H1 (cell line): Measurements from ENCODE around the gene PNLDC1. TPM values are rescaled to one million over a fixed set of nuclear protein-coding genes. Genes with fewer than 3 reads are reported as not detected.
"Not testable (repeated sequence)": the region's sequence is repeated elsewhere in the genome, so short reads cannot be mapped to it uniquely, and the experiment has no call there.

Experiments used
- CTCF ChIA-PET: fragments of 300-600 bp; sonication (Branson Sonifier 250); formaldehyde crosslinking; loops from one replicate; lab custom pipeline; 2021; ENCODE audit not compliant: partially characterized antibody; lab: Charles Lee
- POLR2A ChIA-PET: fragments of 300-600 bp; sonication (Branson Sonifier 250); formaldehyde crosslinking; loops from one replicate; lab custom pipeline; 2021; ENCODE audit warnings: inconsistent platforms; ENCODE audit not compliant: partially characterized antibody; lab: Charles Lee
- DNase-seq, 2 experiments: peaks; one replicate each; pipeline versions ENCODE4 v3.0.0 to v3.0.0-alpha.2; 2010 to 2022; ENCODE audit warnings: low spot score in 2 of 2, low read depth in 1 of 2, mixed read lengths in 1 of 2
- FAIRE-seq: peaks from 2 replicates; lab custom pipeline; 2011; peaks lifted over from hg19 to GRCh38; lab: Jason Lieb, UNC
- H2AFZ ChIP-seq: 2 replicates; pipeline ENCODE4 v1.8.1; 2012; ENCODE audit warnings: low read length, inconsistent platforms
- H2AK5ac ChIP-seq: 2 replicates; pipeline ENCODE4 v1.6.1; 2013; ENCODE audit warnings: low read depth, low read length
- H2BK120ac ChIP-seq: replicated peaks from 2 replicates; pipeline ENCODE3; 2013; ENCODE audit warnings: low read depth, low read length, inconsistent platforms
- H2BK12ac ChIP-seq: 2 replicates; pipeline ENCODE4 v1.6.1; 2013; ENCODE audit warnings: low read depth, low read length
- H2BK15ac ChIP-seq: 2 replicates; pipeline ENCODE4 v1.6.1; 2013; ENCODE audit warnings: low read length
- H2BK20ac ChIP-seq: 2 replicates; pipeline ENCODE4 v1.6.1; 2013; ENCODE audit warnings: low read length
- H2BK5ac ChIP-seq: 2 replicates; pipeline ENCODE4 v1.6.1; 2013; ENCODE audit warnings: low read depth, low read length
- H3K14ac ChIP-seq: 2 replicates; pipeline ENCODE4 v1.6.1; 2013; ENCODE audit warnings: inconsistent platforms; ENCODE audit not compliant: insufficient read length
- H3K18ac ChIP-seq: 2 replicates; pipeline ENCODE4 v1.6.1; 2013; ENCODE audit warnings: low read length; ENCODE audit errors: extremely low read depth
- H3K23ac ChIP-seq: 2 replicates; pipeline ENCODE4 v1.6.1; 2013; ENCODE audit warnings: inconsistent platforms; ENCODE audit not compliant: insufficient read length
- H3K23me2 ChIP-seq: 2 replicates; pipeline ENCODE4 v1.6.1; 2013; ENCODE audit warnings: low read depth, low read length
- H3K27ac ChIP-seq: 2 replicates; pipeline ENCODE4 v1.6.1; 2011; ENCODE audit warnings: low read depth, low read length, inconsistent platforms
- H3K27me3 ChIP-seq, 4 experiments: replicated peaks in 1 of 4; 1 replicate in 1 of 4; 2 replicates in 3 of 4; pipeline versions ENCODE4 v1.6.1 to v1.8.1; 2011 to 2013; ENCODE audit warnings: low read length in 3 of 4, mild to moderate bottlenecking in 3 of 4, inconsistent platforms in 2 of 4, mixed read lengths in 2 of 4, moderate library complexity in 1 of 4; ENCODE audit not compliant: control insufficient read depth in 3 of 4, insufficient read depth in 3 of 4; ENCODE audit errors: extremely low read depth in 1 of 4
- H3K36me3 ChIP-seq, 4 experiments: 2 replicates each; pipeline versions ENCODE4 v1.6.1 to v1.8.1; 2011 to 2013; ENCODE audit warnings: mild to moderate bottlenecking in 4 of 4, low read length in 3 of 4, moderate library complexity in 2 of 4, control low read depth in 1 of 4, inconsistent platforms in 1 of 4; ENCODE audit not compliant: insufficient read depth in 4 of 4, control insufficient read depth in 2 of 4
- H3K4ac ChIP-seq: replicated peaks from 2 replicates; pipeline ENCODE3; 2013; ENCODE audit warnings: low read length, low read depth, mixed read lengths, inconsistent platforms; ENCODE audit not compliant: insufficient read length
- H3K4me1 ChIP-seq, 4 experiments: replicated peaks in 1 of 4; 1 replicate in 1 of 4; 2 replicates in 3 of 4; pipeline versions ENCODE4 v1.6.1 to v1.8.1; 2011 to 2013; ENCODE audit warnings: low read length in 3 of 4, inconsistent platforms in 2 of 4, mixed read lengths in 1 of 4; ENCODE audit not compliant: insufficient read depth in 4 of 4, control insufficient read depth in 3 of 4
- H3K4me2 ChIP-seq, 2 experiments: 2 replicates each; pipeline versions ENCODE4 v1.6.1 to v1.8.1; 2011 to 2013; ENCODE audit warnings: low read depth in 2 of 2, low read length in 2 of 2, control low read depth in 1 of 2, inconsistent platforms in 1 of 2, mild to moderate bottlenecking in 1 of 2; ENCODE audit not compliant: insufficient read depth in 1 of 2
- H3K4me3 ChIP-seq, 4 experiments: fragments of 200-600, 300-600 bp in 1 of 4; sonication (generic), shearing (Covaris generic), sonication (Bioruptor Twin) in 1 of 4; 2 replicates each; pipeline versions ENCODE4 v1.5.1 to v1.8.1; 2011 to 2016; ENCODE audit warnings: low read length in 4 of 4, low read depth in 3 of 4, control low read depth in 2 of 4, inconsistent platforms in 2 of 4, mild to moderate bottlenecking in 2 of 4, mixed read lengths in 1 of 4, moderate library complexity in 1 of 4; ENCODE audit not compliant: insufficient read depth in 2 of 4; ENCODE audit errors: extremely low read depth in 1 of 4
- H3K56ac ChIP-seq: replicated peaks from 2 replicates; pipeline ENCODE3; 2013; ENCODE audit warnings: low read depth, mild to moderate bottlenecking, mixed read lengths, low read length, inconsistent platforms; ENCODE audit not compliant: insufficient read length
- H3K79me1 ChIP-seq: 2 replicates; pipeline ENCODE4 v1.6.1; 2013; ENCODE audit warnings: low read depth, low read length, control low read depth
- H3K79me2 ChIP-seq, 2 experiments: 2 replicates each; pipeline versions ENCODE4 v1.6.1 to v1.8.1; 2012 to 2013; ENCODE audit warnings: low read length in 2 of 2, mild to moderate bottlenecking in 2 of 2, inconsistent platforms in 1 of 2; ENCODE audit not compliant: insufficient read depth in 2 of 2, control insufficient read depth in 1 of 2
- H3K9ac ChIP-seq, 4 experiments: replicated peaks in 1 of 4; 1 replicate in 1 of 4; 2 replicates in 3 of 4; pipeline versions ENCODE4 v1.6.1 to v1.8.1; 2011 to 2013; ENCODE audit warnings: low read depth in 3 of 4, low read length in 3 of 4, control low read depth in 2 of 4, mild to moderate bottlenecking in 2 of 4, moderate library complexity in 2 of 4, inconsistent platforms in 1 of 4; ENCODE audit errors: extremely low read depth in 1 of 4
- H3K9me3 ChIP-seq, 2 experiments: 2 replicates each; pipeline versions ENCODE4 v1.6.1 to v1.8.1; 2012 to 2013; ENCODE audit warnings: mild to moderate bottlenecking in 2 of 2, moderate library complexity in 2 of 2, control low read depth in 1 of 2, inconsistent platforms in 1 of 2, low read depth in 1 of 2, low read length in 1 of 2, mixed read lengths in 1 of 2; ENCODE audit not compliant: insufficient read depth in 2 of 2
- H4K20me1 ChIP-seq, 2 experiments: replicated peaks in 1 of 2; 2 replicates each; pipeline versions ENCODE3 to v1.8.1; 2011 to 2013; ENCODE audit warnings: inconsistent platforms in 2 of 2, low read length in 2 of 2, mild to moderate bottlenecking in 1 of 2; ENCODE audit not compliant: insufficient read depth in 2 of 2, control insufficient read depth in 1 of 2
- H4K5ac ChIP-seq: 2 replicates; pipeline ENCODE4 v1.6.1; 2013; ENCODE audit warnings: low read length, low read depth, mixed read lengths, inconsistent platforms; ENCODE audit not compliant: insufficient read length
- H4K8ac ChIP-seq: 2 replicates; pipeline ENCODE4 v1.8.0; 2013; ENCODE audit warnings: mild to moderate bottlenecking, moderate library complexity, low read length, inconsistent platforms; ENCODE audit not compliant: insufficient read depth; ENCODE audit errors: extremely low read depth
- H4K91ac ChIP-seq: replicated peaks from 2 replicates; pipeline ENCODE3; 2013; ENCODE audit warnings: low read length, mixed read lengths, inconsistent platforms; ENCODE audit not compliant: insufficient read length
- WGBS, 2 experiments: shearing (Covaris generic) in 1 of 2; methylation state at CpG; one replicate each; pipeline versions ENCODE4 v1.1.6 to v1.1.7; 2013 to 2015; ENCODE audit warnings: low lambda C conversion rate in 2 of 2, mixed read lengths in 2 of 2, inconsistent platforms in 1 of 2, low coverage in 1 of 2, missing lambda C conversion rate in 1 of 2; ENCODE audit not compliant: insufficient replicate concordance in 2 of 2, insufficient coverage in 1 of 2, insufficient read length in 1 of 2; ENCODE audit errors: extremely low coverage in 1 of 2, missing lambda C conversion rate in 1 of 2; 5-methylcytosine and 5-hydroxymethylcytosine counted together
- polyA plus RNA-seq, 7 experiments: library from polyadenylated mRNA; depleted of rRNA in 3 of 7; stranded (reverse) in 5 of 7; unstranded in 2 of 7; fragments of >200 nt in 5 of 7; fragments of 200-250 nt in 2 of 7; gene quantifications; 1 replicate in 5 of 7; 2 replicates in 1 of 7; 4 replicates in 1 of 7; pipeline versions ENCODE4 v1.2.1 to v1.2.3, GENCODE V29; 2011 to 2013; ENCODE audit warnings: missing spikeins in 2 of 7, mixed read lengths in 2 of 7
- total RNA-seq: library from RNA; stranded (reverse); fragmentation: NEBNext Ultra II Directional; extraction: Animal tissue kit (Norgen Biotek cat#: 25700); gene quantifications from 2 replicates; pipeline ENCODE4 v1.2.1, GENCODE V29; 2021

Gene PNLDC1
- total and polyA plus RNA-seq, 2 of the 8 experiments (the other 6 are each of a cell fraction or from before 2014, with no cell fraction given), result 0.15 to 0.34 TPM

DNA sequence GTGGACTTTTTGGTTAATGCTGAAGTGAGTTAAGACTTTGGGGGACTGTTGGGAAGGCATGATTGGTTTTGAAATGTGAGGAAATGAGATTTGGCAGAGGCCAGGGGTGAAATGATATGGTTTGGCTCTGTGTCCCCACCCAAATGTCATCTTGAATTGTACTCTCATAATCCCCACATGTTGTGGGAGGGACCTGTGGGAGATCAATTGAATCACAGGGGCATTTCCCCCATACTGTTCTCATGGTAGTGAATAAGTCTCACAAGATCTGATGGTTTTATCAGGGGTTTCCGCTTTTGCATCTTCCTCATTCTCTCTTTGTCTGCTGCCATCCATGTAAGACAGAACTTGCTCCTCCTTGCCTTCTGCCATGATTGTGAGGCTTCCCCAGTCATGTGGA is 49.8 kb downstream of the PNLDC1 start:
- CTCF ChIA-PET, result interaction anchor here (2.2 kb wide), 1 partner anchor 14 kb away, joined by 7 read pairs; no protein-coding TSS in a partner anchor

More for the DNA sequence above, 49.8 kb downstream of the PNLDC1 start:
- H4K20me1 ChIP-seq, H4K91ac ChIP-seq, H3K4me2 ChIP-seq, H3K79me2 ChIP-seq, POLR2A ChIA-PET, H3K56ac ChIP-seq, H3K9ac ChIP-seq, H3K18ac ChIP-seq, H3K36me3 ChIP-seq, H4K8ac ChIP-seq, H2BK20ac ChIP-seq, H3K79me1 ChIP-seq, H3K27ac ChIP-seq, H3K4me1 ChIP-seq, H3K4me3 ChIP-seq, H2BK5ac ChIP-seq, H3K23ac ChIP-seq, FAIRE-seq, H2BK12ac ChIP-seq, H3K4ac ChIP-seq, H3K23me2 ChIP-seq, H2BK15ac ChIP-seq, H2BK120ac ChIP-seq, H2AK5ac ChIP-seq, H2AFZ ChIP-seq, H3K9me3 ChIP-seq, H3K14ac ChIP-seq, H4K5ac ChIP-seq, H3K27me3 ChIP-seq, DNase-seq: not testable (repeated sequence)
- 93% methylated on average over 1 of the region's 1 CpG; no CpG with 5 or more reads in 1 of the 2 experiments for WGBS, 2 experiments
